Measurements from ENCODE around the gene RMC1.

DNA sequence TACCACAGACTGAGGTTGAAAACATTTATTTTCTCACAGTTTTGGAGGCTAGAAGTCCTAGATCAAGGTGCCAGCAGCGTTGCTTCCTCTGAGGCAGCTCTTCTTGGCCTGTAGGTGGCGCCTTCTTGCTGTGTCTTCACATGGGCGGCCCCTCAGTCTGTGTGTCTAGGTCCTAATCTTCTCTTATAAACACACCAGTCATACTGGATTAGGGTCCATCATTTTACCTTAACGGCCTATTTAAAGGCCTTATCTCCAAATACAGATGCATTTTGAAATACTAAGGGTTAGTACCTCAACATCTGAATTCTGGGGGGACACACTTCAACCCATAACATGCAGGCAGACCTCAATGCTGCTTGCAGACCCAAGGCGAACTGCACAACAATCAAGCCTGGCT lies 4.4 kb upstream of the RMC1 start:
- TF ChIP-seq, protein P1, sequence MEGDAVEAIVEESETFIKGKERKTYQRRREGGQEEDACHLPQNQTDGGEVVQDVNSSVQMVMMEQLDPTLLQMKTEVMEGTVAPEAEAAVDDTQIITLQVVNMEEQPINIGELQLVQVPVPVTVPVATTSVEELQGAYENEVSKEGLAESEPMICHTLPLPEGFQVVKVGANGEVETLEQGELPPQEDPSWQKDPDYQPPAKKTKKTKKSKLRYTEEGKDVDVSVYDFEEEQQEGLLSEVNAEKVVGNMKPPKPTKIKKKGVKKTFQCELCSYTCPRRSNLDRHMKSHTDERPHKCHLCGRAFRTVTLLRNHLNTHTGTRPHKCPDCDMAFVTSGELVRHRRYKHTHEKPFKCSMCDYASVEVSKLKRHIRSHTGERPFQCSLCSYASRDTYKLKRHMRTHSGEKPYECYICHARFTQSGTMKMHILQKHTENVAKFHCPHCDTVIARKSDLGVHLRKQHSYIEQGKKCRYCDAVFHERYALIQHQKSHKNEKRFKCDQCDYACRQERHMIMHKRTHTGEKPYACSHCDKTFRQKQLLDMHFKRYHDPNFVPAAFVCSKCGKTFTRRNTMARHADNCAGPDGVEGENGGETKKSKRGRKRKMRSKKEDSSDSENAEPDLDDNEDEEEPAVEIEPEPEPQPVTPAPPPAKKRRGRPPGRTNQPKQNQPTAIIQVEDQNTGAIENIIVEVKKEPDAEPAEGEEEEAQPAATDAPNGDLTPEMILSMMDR (IDR thresholded peaks at IDR 0.05): peak in 2 of 3 experiments; percentile 47 to 65
- TF ChIP-seq POLR2AphosphoS5 (IDR thresholded peaks at IDR 0.05; ENCODE audit: insufficient read depth in 1 of 2, low read depth in 1 of 2) (no peak), POLR2A (IDR thresholded peaks at IDR 0.05) (no peak)
